Thyroid gland (tissue), 4 donors: ENCODE results near the gene HCN1.

Experiments used
- CTCF ChIP-seq, 6 experiments: fragments of 200-600 bp in 3 of 6; fragments of 450-650 bp in 3 of 6; sonication (generic) in 3 of 6; IDR thresholded peaks; one replicate each; pipeline ENCODE4 v1.5.1; 2016 to 2019; ENCODE audit warnings: antibody characterized with exemption in 6 of 6, mild to moderate bottlenecking in 2 of 6, inconsistent platforms in 1 of 6, moderate library complexity in 1 of 6
- POLR2A ChIP-seq, 2 donors: fragments of 450-650 bp; IDR thresholded peaks; one replicate each; pipeline ENCODE4 v1.6.1; 2017; ENCODE audit warnings: antibody characterized with exemption in 2 of 2, mild to moderate bottlenecking in 2 of 2, moderate library complexity in 1 of 2

GRCh38 chr5:45596320-45596719 lies 99.9 kb downstream of the HCN1 start:
- TF ChIP-seq CTCF (IDR thresholded peaks at IDR 0.05) (no peak), POLR2A (IDR thresholded peaks at IDR 0.05) (no peak)
